ENCODE data around the gene OGDHL.
"Not testable (repeated sequence)": the region's sequence is repeated elsewhere in the genome, so short reads cannot be mapped to it uniquely, and the experiment has no call there.

- TF ChIP-seq POLR2A, CTCF (IDR thresholded peaks at IDR 0.05): not testable (repeated sequence)
Observed at GRCh38 chr10:49771046-49771445, 8.9 kb upstream of the OGDHL start.
